ENCODE measurements around the gene NAT16. TPM values are rescaled to one million over a fixed set of nuclear protein-coding genes. Genes with fewer than 3 reads are reported as not detected.

NAT16 gene
- total and polyA plus RNA-seq, 2 of the 13 experiments (the other 11 are each of a cell fraction or from before 2014, with no cell fraction given): 0.04 TPM; not detected in 1

DNA sequence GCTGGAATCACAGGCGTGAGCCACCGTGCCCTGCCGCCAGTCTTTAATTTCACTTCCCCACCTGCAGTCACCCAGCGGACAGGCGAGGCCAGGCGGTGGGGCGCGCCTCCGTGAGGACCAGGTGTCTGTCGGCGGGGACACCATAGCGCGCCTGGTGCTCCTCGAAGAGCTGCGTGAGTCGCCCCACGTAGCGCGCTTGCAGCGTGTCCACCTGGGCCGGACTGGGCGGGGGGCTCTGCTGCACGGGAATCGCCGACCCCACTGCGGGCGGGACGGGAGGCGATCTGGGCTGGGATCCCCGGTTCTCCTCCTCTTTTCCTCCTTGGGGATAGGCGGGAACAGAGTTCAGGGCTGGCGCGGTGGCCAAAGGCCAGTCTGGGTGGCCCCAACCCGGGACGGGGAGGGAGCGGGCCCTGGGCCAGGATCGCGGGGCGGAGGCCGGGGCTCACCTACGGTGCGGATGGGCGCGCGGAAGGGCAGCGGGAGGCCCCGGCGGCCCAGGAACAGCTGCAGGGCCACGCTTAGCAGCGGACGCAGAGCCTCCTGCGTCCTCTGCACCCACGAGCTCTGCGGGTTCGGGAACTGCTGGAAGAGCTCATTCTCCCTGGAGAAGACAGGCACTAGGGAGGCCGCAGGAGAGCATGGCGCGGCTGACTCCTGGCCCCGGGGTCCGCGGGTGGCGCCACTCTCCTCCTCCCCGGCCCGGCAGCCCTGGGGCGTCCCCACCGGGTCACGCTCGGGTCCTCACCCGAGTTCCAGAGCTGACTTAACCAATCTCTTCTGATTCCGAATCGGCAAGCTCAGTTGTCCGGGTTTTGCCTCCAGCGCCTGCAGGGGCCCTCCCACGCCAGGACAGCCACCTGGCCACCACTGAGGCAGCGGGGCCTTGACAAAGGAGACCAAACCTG is 21.9 kb upstream of the NAT16 start (continued):
- TF ChIP-seq, protein P1, sequence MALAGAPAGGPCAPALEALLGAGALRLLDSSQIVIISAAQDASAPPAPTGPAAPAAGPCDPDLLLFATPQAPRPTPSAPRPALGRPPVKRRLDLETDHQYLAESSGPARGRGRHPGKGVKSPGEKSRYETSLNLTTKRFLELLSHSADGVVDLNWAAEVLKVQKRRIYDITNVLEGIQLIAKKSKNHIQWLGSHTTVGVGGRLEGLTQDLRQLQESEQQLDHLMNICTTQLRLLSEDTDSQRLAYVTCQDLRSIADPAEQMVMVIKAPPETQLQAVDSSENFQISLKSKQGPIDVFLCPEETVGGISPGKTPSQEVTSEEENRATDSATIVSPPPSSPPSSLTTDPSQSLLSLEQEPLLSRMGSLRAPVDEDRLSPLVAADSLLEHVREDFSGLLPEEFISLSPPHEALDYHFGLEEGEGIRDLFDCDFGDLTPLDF (CRISPR knock-in tag; IDR thresholded peaks at IDR 0.05): peak; percentile 37
- TF ChIP-seq HHEX (CRISPR knock-in tag; IDR thresholded peaks at IDR 0.05) (no peak), ZBTB20 (CRISPR knock-in tag; IDR thresholded peaks at IDR 0.05; ENCODE audit: borderline replicate concordance, low read depth) (no peak; the same call in 1 of the 2 replicates), REXO4 (CRISPR knock-in tag; IDR thresholded peaks at IDR 0.05; ENCODE audit: borderline replicate concordance) (no peak), HNRNPLL (IDR thresholded peaks at IDR 0.05; ENCODE audit: low read depth, low read length, poor library complexity, severe bottlenecking) (peak; percentile 57), HNRNPL (IDR thresholded peaks at IDR 0.05; ENCODE audit: low read depth, low read length) (no peak), CBX2 (IDR thresholded peaks at IDR 0.05; ENCODE audit: low read depth, low read length) (no peak), CBX2 (CRISPR knock-in tag; IDR thresholded peaks at IDR 0.05; ENCODE audit: low read depth) (peak; percentile 34; the same call in 1 of the 2 replicates), FOXK1 (CRISPR knock-in tag; IDR thresholded peaks at IDR 0.05; ENCODE audit: borderline replicate concordance, low read depth) (no peak), TGIF2 (CRISPR knock-in tag; IDR thresholded peaks at IDR 0.05) (no peak), RXRA (CRISPR knock-in tag; IDR thresholded peaks at IDR 0.05) (peak; percentile 84), ZBTB1 (CRISPR knock-in tag; IDR thresholded peaks at IDR 0.05; ENCODE audit: borderline replicate concordance) (no peak), ZNF317 (CRISPR knock-in tag; IDR thresholded peaks at IDR 0.05) (no peak), ZNF282 (IDR thresholded peaks at IDR 0.05; ENCODE audit: partially characterized antibody) (no peak), SRSF4 (IDR thresholded peaks at IDR 0.05; ENCODE audit: low read depth, low read length, poor library complexity, severe bottlenecking) (no peak), YY1 (IDR thresholded peaks at IDR 0.05; ENCODE audit: insufficient read depth, insufficient replicate concordance, low read depth, low read length) (no peak), ZNF629 (CRISPR knock-in tag; conservative IDR thresholded peaks at IDR 0.05) (peak; percentile 4; the same call in 1 of the 2 replicates), KLF12 (CRISPR knock-in tag; IDR thresholded peaks at IDR 0.05; ENCODE audit: borderline replicate concordance) (no peak; the same call in 1 of the 2 replicates), ZNF335 (CRISPR knock-in tag; IDR thresholded peaks at IDR 0.05) (no peak), SNAPC4 (CRISPR knock-in tag; IDR thresholded peaks at IDR 0.05) (no peak), CEBPB (IDR thresholded peaks at IDR 0.05; ENCODE audit: borderline replicate concordance, low read depth, low read length) (no peak)
- TF ChIP-seq, protein P2, sequence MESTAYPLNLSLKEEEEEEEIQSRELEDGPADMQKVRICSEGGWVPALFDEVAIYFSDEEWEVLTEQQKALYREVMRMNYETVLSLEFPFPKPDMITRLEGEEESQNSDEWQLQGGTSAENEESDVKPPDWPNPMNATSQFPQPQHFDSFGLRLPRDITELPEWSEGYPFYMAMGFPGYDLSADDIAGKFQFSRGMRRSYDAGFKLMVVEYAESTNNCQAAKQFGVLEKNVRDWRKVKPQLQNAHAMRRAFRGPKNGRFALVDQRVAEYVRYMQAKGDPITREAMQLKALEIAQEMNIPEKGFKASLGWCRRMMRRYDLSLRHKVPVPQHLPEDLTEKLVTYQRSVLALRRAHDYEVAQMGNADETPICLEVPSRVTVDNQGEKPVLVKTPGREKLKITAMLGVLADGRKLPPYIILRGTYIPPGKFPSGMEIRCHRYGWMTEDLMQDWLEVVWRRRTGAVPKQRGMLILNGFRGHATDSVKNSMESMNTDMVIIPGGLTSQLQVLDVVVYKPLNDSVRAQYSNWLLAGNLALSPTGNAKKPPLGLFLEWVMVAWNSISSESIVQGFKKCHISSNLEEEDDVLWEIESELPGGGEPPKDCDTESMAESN (CRISPR knock-in tag; conservative IDR thresholded peaks at IDR 0.05): peak; percentile 47; the same call in 1 of the 2 replicates
